NCI-H1694 treated with DMSO at 0.1 percent for 48 hours (cell line): ENCODE measurements around the gene SIDT2.
"Not testable (repeated sequence)": the region's sequence is repeated elsewhere in the genome, so short reads cannot be mapped to it uniquely, and the experiment has no call there.

Source experiments
- DNase-seq: peaks from one replicate; lab custom pipeline; 2025; lab: John Stamatoyannopoulos, UW

SIDT2 gene

DNA sequence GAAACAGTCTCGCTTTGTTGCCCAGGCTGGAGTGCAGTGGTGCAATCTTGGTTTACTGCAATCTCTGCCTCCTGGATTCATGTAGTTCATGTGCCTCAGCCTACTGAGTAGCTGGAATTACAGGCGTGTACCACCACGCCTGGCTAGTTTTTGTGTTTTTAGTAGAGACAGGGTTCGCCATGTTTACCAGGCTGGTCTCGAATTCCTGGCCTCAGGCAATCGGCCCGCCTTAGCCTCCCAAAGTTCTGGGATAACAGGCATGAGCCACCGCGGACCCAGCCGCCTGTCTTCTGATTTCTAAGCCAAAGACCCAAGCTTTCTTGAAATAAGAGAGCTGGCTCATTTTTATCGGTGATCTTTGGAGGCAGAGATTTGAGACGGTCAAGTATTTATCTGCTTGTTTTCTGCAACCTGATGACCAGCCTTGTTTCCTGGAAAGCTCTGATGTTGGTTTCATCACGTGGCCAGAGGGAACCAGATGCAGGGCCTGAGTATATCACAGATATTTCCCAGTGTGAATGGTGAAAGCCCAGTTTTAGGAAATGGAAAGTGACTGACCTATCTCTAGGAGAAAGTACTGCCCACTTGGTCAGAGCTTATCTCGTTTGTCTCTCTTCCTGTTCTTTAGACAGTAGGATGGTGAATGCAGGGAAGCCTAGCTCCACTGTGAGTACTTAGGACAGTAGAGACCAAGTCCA, 5.7 kb upstream of the SIDT2 start:
- no peak for DNase-seq

- DNase-seq = no peak
These were observed 3.4 kb upstream of the SIDT2 start for GRCh38 chr11:117175104-117175503.

DNA sequence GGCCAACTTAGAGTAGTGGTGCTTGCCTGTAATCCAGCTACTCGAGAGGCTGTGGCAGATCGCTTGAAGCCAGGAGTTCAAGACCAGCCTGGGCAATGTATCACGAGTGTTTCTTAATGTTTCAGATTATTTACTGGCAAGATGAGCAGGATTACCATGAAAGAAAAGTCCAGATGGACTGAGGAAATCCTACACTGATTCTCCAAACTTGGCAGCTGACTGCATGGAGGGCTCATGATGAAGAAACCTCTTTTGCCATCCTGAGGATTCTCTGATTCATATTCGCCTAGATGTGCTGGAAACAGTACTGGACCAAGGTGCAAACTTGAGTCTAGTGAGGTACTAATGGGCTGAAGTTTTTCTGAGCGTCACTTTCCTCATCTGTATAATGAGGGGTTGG, 2.8 kb upstream of the SIDT2 start:
- DNase-seq = no peak

GRCh38 chr11:117176186-117176585, 2.4 kb upstream of the SIDT2 start:
- DNase-seq = no peak

- DNase-seq = no peak
These were observed 871 bp upstream of the SIDT2 start for GRCh38 chr11:117177534-117178209.

DNA sequence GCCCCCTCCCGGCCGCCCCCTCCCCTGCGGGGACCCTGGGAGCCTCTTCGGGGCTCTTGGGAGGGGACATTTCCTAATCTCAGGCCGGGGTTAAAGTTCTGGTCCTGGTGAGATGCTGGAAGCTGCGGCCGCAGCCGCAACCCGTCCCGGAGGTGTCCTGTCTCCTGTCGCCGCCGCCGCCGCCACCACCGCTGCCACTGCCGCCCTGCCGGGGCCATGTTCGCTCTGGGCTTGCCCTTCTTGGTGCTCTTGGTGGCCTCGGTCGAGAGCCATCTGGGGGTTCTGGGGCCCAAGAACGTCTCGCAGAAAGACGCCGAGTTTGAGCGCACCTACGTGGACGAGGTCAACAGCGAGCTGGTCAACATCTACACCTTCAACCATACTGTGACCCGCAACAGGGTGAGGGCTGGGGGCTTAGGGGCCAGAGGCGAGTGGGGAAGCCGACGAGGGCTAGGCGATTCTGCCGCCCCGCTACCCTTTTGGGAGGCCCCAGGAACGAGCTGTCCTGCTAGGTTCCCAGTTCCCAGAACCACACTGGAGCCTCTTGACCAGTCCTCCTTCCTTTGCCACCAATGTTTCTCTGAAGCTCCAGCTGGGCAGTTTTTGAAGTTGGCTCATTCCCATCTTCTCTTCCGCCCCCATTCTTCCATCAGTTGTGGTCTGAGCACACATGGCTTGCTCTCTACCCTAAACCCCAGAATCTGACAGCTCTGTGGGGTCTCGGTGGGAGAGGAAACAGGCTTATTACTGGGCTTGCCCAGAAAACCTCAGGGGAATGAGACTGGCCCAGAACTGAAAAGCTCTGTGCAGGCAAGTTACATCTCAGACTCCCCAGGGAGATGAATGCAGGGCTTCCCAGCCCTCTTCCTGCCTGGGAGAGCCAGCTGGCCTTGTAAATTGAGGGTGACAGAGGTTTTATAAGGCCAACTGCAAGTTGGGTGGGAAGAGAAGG, 781 bp downstream of the SIDT2 start:
- no peak for DNase-seq

DNA sequence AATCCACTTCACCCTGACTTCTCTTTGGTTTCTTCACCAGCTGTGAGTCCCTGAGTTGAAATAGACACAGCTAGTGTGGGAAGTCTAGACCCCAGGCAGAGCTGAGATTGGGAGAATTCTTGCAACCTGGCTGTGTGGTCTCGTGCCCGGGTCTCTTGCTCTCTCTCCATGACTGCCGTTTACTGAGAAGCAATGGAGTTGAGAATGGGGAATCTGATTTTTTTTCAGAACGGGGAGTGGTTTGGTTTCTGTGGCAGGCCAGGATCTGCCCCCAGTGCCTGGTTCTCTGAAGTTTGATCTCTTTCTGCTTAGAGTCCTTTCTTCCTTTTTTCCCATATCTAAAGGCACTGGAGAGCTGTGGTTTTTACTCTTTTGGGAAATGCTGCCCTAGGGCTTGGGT, 1.5 kb downstream of the SIDT2 start:
- no peak for DNase-seq

DNA sequence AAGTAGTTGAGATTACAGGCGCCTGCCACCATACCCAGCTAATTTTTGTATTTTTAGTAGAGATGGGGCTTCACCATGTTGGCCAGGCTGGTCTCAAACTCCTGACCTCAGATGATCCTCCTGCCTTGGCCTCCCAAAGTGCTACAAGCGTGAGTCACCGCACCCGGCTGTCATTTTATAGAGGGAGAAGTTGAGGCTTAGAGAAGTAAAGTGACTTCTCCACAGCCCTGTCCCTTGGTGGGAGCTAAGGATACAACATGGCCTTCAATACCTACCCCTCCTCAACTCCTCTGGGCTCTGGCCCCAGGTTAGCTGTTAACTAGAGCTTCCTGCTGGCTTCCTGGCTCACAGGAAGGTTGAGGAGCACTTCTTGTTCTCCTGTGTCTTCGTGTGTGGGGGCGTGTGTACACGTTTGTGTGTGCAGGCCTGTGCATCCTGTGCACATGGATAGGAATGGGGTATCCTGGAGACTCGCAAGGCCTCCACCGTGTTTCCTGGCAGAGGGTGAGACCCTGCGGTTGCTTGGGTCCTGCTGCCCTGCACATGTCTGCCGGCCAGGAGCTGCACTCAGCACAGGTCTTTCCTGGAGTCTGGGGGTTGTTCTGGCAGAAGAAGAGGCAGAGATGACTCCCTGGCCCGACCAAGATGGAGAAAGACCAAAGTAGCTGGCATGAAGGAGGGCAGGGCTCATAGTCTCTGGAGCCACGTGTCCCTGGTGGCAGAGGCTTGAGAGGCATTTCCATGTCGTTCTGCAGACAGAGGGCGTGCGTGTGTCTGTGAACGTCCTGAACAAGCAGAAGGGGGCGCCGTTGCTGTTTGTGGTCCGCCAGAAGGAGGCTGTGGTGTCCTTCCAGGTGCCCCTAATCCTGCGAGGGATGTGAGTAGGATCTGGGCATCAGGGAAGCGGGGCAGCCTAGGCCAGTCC, 2.4 kb downstream of the SIDT2 start:
- peak; percentile 34 for DNase-seq

- DNase-seq = no peak
These were observed 3.3 kb downstream of the SIDT2 start for GRCh38 chr11:117181586-117182550.

DNA sequence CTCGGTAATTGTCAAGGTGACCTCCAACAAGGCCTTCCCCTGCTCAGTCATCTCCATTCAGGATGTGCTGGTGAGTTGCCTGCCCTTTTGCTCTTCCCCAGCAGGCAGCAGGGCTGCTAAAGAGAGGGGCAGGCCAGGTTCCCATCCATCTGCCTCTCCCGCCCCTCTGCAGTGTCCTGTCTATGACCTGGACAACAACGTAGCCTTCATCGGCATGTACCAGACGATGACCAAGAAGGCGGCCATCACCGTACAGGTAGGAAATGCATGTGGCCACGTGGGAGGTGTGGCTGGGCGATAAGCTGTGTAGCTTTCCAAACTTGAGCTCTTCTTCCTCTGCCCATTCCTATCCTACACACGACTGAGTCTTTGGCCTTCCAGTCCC, 4.0 kb downstream of the SIDT2 start:
- DNase-seq = no peak

DNA sequence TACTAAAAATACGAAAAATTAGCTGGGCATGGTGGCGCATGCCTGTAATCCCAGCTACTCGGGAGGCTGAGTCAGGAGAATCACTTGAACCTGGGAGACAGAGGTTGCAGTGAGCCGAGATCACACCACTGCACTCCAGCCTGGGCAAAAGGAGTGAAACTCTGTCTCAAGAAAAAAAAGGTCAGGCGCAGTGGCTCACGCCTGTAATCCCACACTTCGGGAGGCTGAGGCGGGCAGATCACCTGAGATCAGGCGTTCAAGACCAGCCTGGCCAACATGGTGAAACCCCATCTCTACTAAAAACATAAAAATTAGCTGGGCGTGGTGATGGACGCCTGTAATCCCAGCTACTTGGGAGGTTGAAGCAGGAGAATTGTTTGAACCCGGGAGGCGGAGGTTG, 4.6 kb downstream of the SIDT2 start:
- not testable (repeated sequence) for DNase-seq

GRCh38 chr11:117183724-117184349, 5.3 kb downstream of the SIDT2 start:
- no peak for DNase-seq

- no peak for DNase-seq
These were observed 7.3 kb downstream of the SIDT2 start for GRCh38 chr11:117185736-117186430.

DNA sequence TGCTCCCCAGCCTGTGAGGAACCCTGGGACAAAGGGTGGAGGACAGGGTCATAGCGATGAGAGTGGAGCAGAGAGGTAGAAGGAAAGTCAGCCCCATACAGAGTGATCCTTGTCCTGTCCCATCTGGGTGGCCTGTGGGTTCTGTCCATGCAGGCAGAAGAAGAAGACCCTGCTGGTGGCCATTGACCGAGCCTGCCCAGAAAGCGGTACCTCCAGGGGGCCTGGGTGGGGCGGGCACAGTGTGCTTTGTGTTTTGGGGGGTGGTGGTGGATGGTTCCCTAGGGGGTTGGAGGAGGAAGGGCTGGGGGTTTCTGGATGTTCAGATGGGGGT, 7.9 kb downstream of the SIDT2 start:
- DNase-seq = no peak

DNA sequence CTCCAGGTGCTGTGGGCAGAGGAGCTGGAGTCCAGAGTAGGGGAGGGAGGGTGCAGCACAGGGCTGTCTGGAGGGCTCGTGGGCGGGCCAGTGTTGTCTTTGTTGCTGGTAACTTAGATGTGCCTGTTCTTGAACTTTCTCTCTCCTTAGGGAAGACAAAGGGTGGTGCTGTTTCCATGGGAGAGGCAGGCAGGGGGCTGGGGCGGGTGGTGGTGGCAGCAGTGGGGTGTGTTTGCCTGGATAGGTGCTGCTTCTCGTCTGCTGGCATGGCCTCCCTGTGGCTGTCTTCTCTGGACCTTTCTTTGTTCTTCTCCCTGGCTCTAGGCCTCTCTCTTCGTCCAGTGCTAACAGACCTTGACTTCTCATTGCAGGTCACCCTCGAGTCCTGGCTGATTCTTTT, 8.5 kb downstream of the SIDT2 start:
- no peak for DNase-seq

- DNase-seq = no peak
These were observed 8.9 kb downstream of the SIDT2 start for GRCh38 chr11:117187428-117187798.

GRCh38 chr11:117187799-117188481, 9.4 kb downstream of the SIDT2 start:
- no peak for DNase-seq

DNA sequence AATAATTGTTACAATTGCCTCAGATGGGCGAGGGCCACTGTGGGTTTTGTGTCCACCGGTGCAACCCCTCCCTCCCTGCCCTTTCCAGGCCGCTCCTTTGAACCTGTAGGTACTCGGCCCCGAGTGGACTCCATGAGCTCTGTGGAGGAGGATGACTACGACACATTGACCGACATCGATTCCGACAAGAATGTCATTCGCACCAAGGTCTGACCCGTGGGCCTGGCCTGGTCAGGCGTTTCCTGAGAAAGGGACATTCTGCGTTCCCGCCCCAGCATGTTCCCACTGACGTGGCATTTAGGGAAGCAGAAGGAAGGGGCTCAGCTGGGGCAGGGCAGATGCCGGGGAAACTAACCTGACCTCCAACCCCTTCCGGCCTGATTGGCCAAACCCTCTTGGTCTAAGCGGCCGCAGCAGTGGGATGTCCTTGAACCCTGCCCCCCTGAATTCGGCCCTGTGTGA, 10.1 kb downstream of the SIDT2 start:
- no peak for DNase-seq
